Lower leg skin (tissue), 4 donors: ENCODE results near the gene MAGI2. TPM values are rescaled to one million over a fixed set of nuclear protein-coding genes. Genes with fewer than 3 reads are reported as not detected.

Experiments
- DNase-seq, 2 donors: peaks; one replicate each; pipeline ENCODE4 v3.0.0-alpha.2; 2019; ENCODE audit warnings: low spot score in 2 of 2
- H3K4me3 ChIP-seq: fragments of 200-600 bp; sonication (generic); 2 replicates; pipeline ENCODE4 v1.5.1; 2017; ENCODE audit warnings: mild to moderate bottlenecking, low read depth; ENCODE audit not compliant: poor library complexity, severe bottlenecking
- CTCF ChIP-seq, 3 donors: fragments of 450-650 bp; IDR thresholded peaks; one replicate each; pipeline ENCODE4 v1.5.1; 2016; ENCODE audit warnings: antibody characterized with exemption in 3 of 3, mild to moderate bottlenecking in 3 of 3, moderate library complexity in 2 of 3
- POLR2A ChIP-seq, 2 donors: fragments of 450-650 bp; IDR thresholded peaks; one replicate each; pipeline ENCODE4 v1.6.1; 2016 to 2017; ENCODE audit warnings: antibody characterized with exemption in 2 of 2, mild to moderate bottlenecking in 1 of 2, moderate library complexity in 1 of 2
- WGBS, 2 donors: methylation state at CpG; one replicate each; pipeline ENCODE4 v1.1.5; 2018; 5-methylcytosine and 5-hydroxymethylcytosine counted together
- intact Hi-C: fragments of 100-400 bp; cut with DNase I; formaldehyde crosslinking; loops from one replicate; pipeline ENCODE4 v1.15.0; 2023; ENCODE audit warnings: low total_unique reads
- total RNA-seq, 4 donors: library from RNA; depleted of rRNA; stranded (reverse); fragments of >200 nt; gene quantifications; one replicate each; pipeline ENCODE4 v1.1.0, GENCODE V29; 2016

Gene MAGI2
- total RNA-seq, 4 donors from 2014 or later: 1.6 to 3.0 (median 2.1) TPM

GRCh38 chr7:78350391-78350790 lies 1103.1 kb downstream of the MAGI2 start:
- intact Hi-C loops: no loop called here
- H3K4me3 ChIP-seq: no peak overlapping the region
- WGBS, 2 donors: 52 to 56% methylated on average over 1 of the region's 1 CpG
- DNase-seq: no peak
- TF ChIP-seq CTCF (IDR thresholded peaks at IDR 0.05): no peak
- no peak for TF ChIP-seq POLR2A (IDR thresholded peaks at IDR 0.05)

GRCh38 chr7:78346827-78347226 lies 1106.6 kb downstream of the MAGI2 start:
- 85 to 88% methylated on average over 4 of the region's 4 CpGs for WGBS, 2 donors
- no peak overlapping the region for H3K4me3 ChIP-seq
- intact Hi-C loops: no loop called here
- TF ChIP-seq POLR2A (IDR thresholded peaks at IDR 0.05) (no peak), CTCF (IDR thresholded peaks at IDR 0.05) (no peak)
- DNase-seq: no peak

GRCh38 chr7:78345979-78346378 lies 1107.5 kb downstream of the MAGI2 start:
- no peak for DNase-seq
- H3K4me3 ChIP-seq: no peak overlapping the region
- TF ChIP-seq POLR2A (IDR thresholded peaks at IDR 0.05): no peak
- no peak for TF ChIP-seq CTCF (IDR thresholded peaks at IDR 0.05)
- 61 to 74% methylated on average over 3 of the region's 3 CpGs for WGBS, 2 donors
- intact Hi-C loops: no loop called here

- no peak overlapping the region for H3K4me3 ChIP-seq
- 63 to 75% methylated on average over 14 of the region's 14 CpGs for WGBS, 2 donors
- TF ChIP-seq POLR2A (IDR thresholded peaks at IDR 0.05) (no peak), CTCF (IDR thresholded peaks at IDR 0.05) (no peak)
- no peak for DNase-seq
- intact Hi-C loops: no loop called here
These were observed 1108.1 kb downstream of the MAGI2 start for GRCh38 chr7:78345293-78345911.

- intact Hi-C loops: no loop called here
- TF ChIP-seq CTCF (IDR thresholded peaks at IDR 0.05) (no peak), POLR2A (IDR thresholded peaks at IDR 0.05) (no peak)
- no peak overlapping the region for H3K4me3 ChIP-seq
- 52 to 68% methylated on average over 3 of the region's 3 CpGs for WGBS, 2 donors
- DNase-seq: no peak
These were observed 1119.0 kb downstream of the MAGI2 start for GRCh38 chr7:78334426-78334825.
